Panc1 (cell line): ENCODE results near the gene BRD3. TPM values are rescaled to one million over a fixed set of nuclear protein-coding genes. Genes with fewer than 3 reads are reported as not detected.

Source experiments
- ATAC-seq: fragments of 200-7000 bp; cut with Tn5 transposase; 2 replicates; pipeline ENCODE4 v1.9.1; 2020; ENCODE audit warnings: mild to moderate bottlenecking, moderate library complexity
- BruUV-seq: library from RNA; stranded (reverse); fragments of 400-500 nt; replicated peaks from 2 replicates; lab custom pipeline; 2021; lab: Mats Ljungman, UMichigan
- CTCF ChIA-PET: fragments of 300-600 bp; sonication (Branson Sonifier 250); formaldehyde crosslinking; loops from one replicate; lab custom pipeline; 2022; ENCODE audit warnings: antibody characterized with exemption; lab: Charles Lee
- POLR2A ChIA-PET: fragments of 300-600 bp; sonication (Branson Sonifier 250); formaldehyde crosslinking; loops from one replicate; lab custom pipeline; 2022; ENCODE audit warnings: antibody characterized with exemption; lab: Charles Lee
- DNase-seq: peaks from one replicate; pipeline ENCODE4 v3.0.0-alpha.2; 2010; ENCODE audit warnings: low read depth, low spot score
- H3K27ac ChIP-seq: 2 replicates; pipeline ENCODE4 v1.5.1; 2011; ENCODE audit warnings: mild to moderate bottlenecking, low read length, inconsistent platforms
- H3K27me3 ChIP-seq: fragments of 200-500 bp; sonication (Bioruptor generic); 2 replicates; pipeline ENCODE4 v1.6.0; 2014; ENCODE audit warnings: low read length, inconsistent platforms; ENCODE audit not compliant: control insufficient read depth, insufficient read depth
- H3K36me3 ChIP-seq: fragments of 200-500 bp; sonication (Bioruptor generic); 2 replicates; pipeline ENCODE4 v1.5.1; 2014; ENCODE audit warnings: inconsistent platforms, mild to moderate bottlenecking, low read length, moderate library complexity; ENCODE audit not compliant: control insufficient read depth, insufficient read depth
- H3K4me1 ChIP-seq: 2 replicates; pipeline ENCODE4 v1.5.1; 2011; ENCODE audit warnings: inconsistent platforms, mild to moderate bottlenecking, low read length, moderate library complexity; ENCODE audit not compliant: control insufficient read depth, insufficient read depth
- H3K4me3 ChIP-seq, 2 experiments: 2 replicates each; pipeline ENCODE4 v1.5.1; 2011 to 2012; ENCODE audit warnings: low read depth in 2 of 2, low read length in 2 of 2, mild to moderate bottlenecking in 2 of 2, inconsistent platforms in 1 of 2, moderate library complexity in 1 of 2
- H3K9me3 ChIP-seq: fragments of 200-500 bp; sonication (Bioruptor generic); 2 replicates; pipeline ENCODE4 v1.5.1; 2014; ENCODE audit warnings: low read depth, mild to moderate bottlenecking, inconsistent platforms, low read length, moderate library complexity; ENCODE audit not compliant: control insufficient read depth, insufficient read depth
- CTCF ChIP-seq: fragments of 450-650 bp; IDR thresholded peaks from 2 replicates; pipeline ENCODE4 v1.5.1; 2017; ENCODE audit warnings: mild to moderate bottlenecking
- POLR2AphosphoS5 ChIP-seq: IDR thresholded peaks from 2 replicates; pipeline ENCODE4 v1.6.1; 2012; ENCODE audit warnings: mild to moderate bottlenecking, low read depth, low read length, moderate library complexity
- REST ChIP-seq, 2 experiments: IDR thresholded peaks; 2 replicates each; pipeline ENCODE4 v1.6.1; 2011 to 2012; ENCODE audit warnings: low read depth in 2 of 2, control low read depth in 1 of 2, low read length in 1 of 2, mild to moderate bottlenecking in 1 of 2, moderate library complexity in 1 of 2; ENCODE audit not compliant: insufficient read depth in 1 of 2
- SIN3A ChIP-seq: IDR thresholded peaks from 2 replicates; pipeline ENCODE4 v1.6.1; 2012; ENCODE audit warnings: low read depth, mild to moderate bottlenecking, low read length, moderate library complexity, borderline replicate concordance; ENCODE audit not compliant: insufficient read depth
- TCF7L2 ChIP-seq: IDR thresholded peaks from 2 replicates; pipeline ENCODE4 v1.6.1; 2011; ENCODE audit warnings: mild to moderate bottlenecking, low read depth, low read length, inconsistent platforms
- in situ Hi-C: cut with HindIII; loops from 2 replicates; pipeline ENCODE4 v1.10.0; 2016; ENCODE audit warnings: low sequenced_read_pairs, low pct_unique_long_range_greater_than_20kb
- intact Hi-C: fragments of 100-400 bp; cut with micrococcal nuclease; formaldehyde crosslinking; loops from one replicate; pipeline ENCODE4 v1.10.0; 2022; ENCODE audit not compliant: unreplicated experiment
- total RNA-seq: library from RNA; stranded (reverse); gene quantifications from one replicate; pipeline ENCODE4 v1.2.1, GENCODE V29; 2021; ENCODE audit not compliant: unreplicated experiment

BRD3 gene
- total RNA-seq, 1 experiment from 2014 or later: 27.6 TPM

- no peak for TF ChIP-seq POLR2AphosphoS5
- TF ChIP-seq TCF7L2: no peak
- TF ChIP-seq SIN3A: no peak
- TF ChIP-seq REST (IDR thresholded peaks at IDR 0.05; ENCODE audit: insufficient read depth in 1 of 2, low read depth in 2 of 2, low read length in 1 of 2): no peak
- no peak for TF ChIP-seq CTCF
These were observed 81.8 kb downstream of the BRD3 start for GRCh38 chr9:133986061-133986460.

GRCh38 chr9:133982971-133983720, 84.7 kb downstream of the BRD3 start:
- Histone ChIP-seq H3K27me3 (no peaks in the 10 kb centered on the region), H3K27ac (no peak overlapping the region), H3K4me3 (no peak overlapping the region), H3K4me1 (no peaks in the 10 kb centered on the region), H3K9me3 (no peaks in the 10 kb centered on the region), H3K36me3 (no peaks in the 10 kb centered on the region)
- ChIA-PET CTCF (no interaction called here), POLR2A (no interaction called here)
- intact Hi-C loops (no loop called here), in situ Hi-C loops (no loop called here)
- BruUV-seq: no TSS peak
- DNase-seq: no peak
- no peak for TF ChIP-seq TCF7L2
- TF ChIP-seq POLR2AphosphoS5: no peak
- TF ChIP-seq CTCF: no peak
- TF ChIP-seq SIN3A: no peak
- no peak for TF ChIP-seq REST (IDR thresholded peaks at IDR 0.05; ENCODE audit: insufficient read depth in 1 of 2, low read depth in 2 of 2, low read length in 1 of 2)
- no peak for ATAC-seq

More at GRCh38 chr9:133986061-133986460, 81.8 kb downstream of the BRD3 start:
- no TSS peak for BruUV-seq
- in situ Hi-C loops (no loop called here), intact Hi-C loops (no loop called here)
- CTCF ChIA-PET: no interaction called here
- ATAC-seq: no peak
- Histone ChIP-seq H3K36me3 (no peaks in the 10 kb centered on the region), H3K27ac (no peak overlapping the region), H3K4me3 (no peak overlapping the region), H3K9me3 (no peaks in the 10 kb centered on the region), H3K27me3 (no peaks in the 10 kb centered on the region), H3K4me1 (0 out of 2 replicates have a peak, but pooled peaks cover 3% of the 10 kb centered on the region)
- no peak for DNase-seq
- POLR2A ChIA-PET: no interaction called here
